ENCODE data around the gene TEX10. TPM values are rescaled to one million over a fixed set of nuclear protein-coding genes. Genes with fewer than 3 reads are reported as not detected.

The TEX10 gene
- polyA plus RNA-seq, 1 donor (not counting 4 experiments of a cell fraction or from before 2014, with no cell fraction given) = 50.7 TPM

GRCh38 chr9:100359057-100359456 is 6.3 kb upstream of the TEX10 start:
- H3K9me3 ChIP-seq (ENCODE audit: control insufficient read depth, low read depth, low read length) = no peaks in the 10 kb centered on the region
- dilution Hi-C loops (cut with MboI; ENCODE audit: extremely low pct_ligation_motif_present, low sequenced_read_pairs) = no loop called here
- FAIRE-seq = no peak

GRCh38 chr9:100357501-100357900 is 4.8 kb upstream of the TEX10 start:
- DNase-seq (ENCODE audit: low read depth, low spot score) (no peak), FAIRE-seq (no peak)
- no peak overlapping the region for H3K27ac ChIP-seq (ENCODE audit: control insufficient read depth, insufficient read depth, low read length)
- no peaks in the 10 kb centered on the region for H3K27me3 ChIP-seq (ENCODE audit: control insufficient read depth, extremely low read depth, insufficient read depth, low read length)
- H3K79me2 ChIP-seq (ENCODE audit: control insufficient read depth, insufficient read depth, low read length) = peaks cover 2% of the 10 kb centered on the region
- no peak overlapping the region for H3K4me3 ChIP-seq (ENCODE audit: control insufficient read depth in 2 of 3, extremely low read depth in 1 of 3, insufficient read depth in 2 of 3, low read depth in 1 of 3, low read length in 3 of 3)
- no peak overlapping the region for H2AFZ ChIP-seq (ENCODE audit: control insufficient read depth, low read length)
- no peaks in the 10 kb centered on the region for H4K20me1 ChIP-seq (ENCODE audit: control insufficient read depth, extremely low read depth, insufficient read depth, low read length)
- H3K9ac ChIP-seq (ENCODE audit: control insufficient read depth, extremely low read depth, insufficient read depth, low read length) = no peak overlapping the region
- no peaks in the 10 kb centered on the region for H3K9me3 ChIP-seq (ENCODE audit: control insufficient read depth, low read depth, low read length)
- no peak overlapping the region for H3K4me2 ChIP-seq (ENCODE audit: control insufficient read depth, extremely low read depth, insufficient read depth, low read depth, low read length)
- TF ChIP-seq EZH2 (IDR thresholded peaks at IDR 0.05; ENCODE audit: low read length) = no peak
- TF ChIP-seq CTCF (optimal IDR thresholded peaks at IDR 0.05 in 1 of 3, IDR thresholded peaks at IDR 0.05 in 1 of 3, conservative IDR thresholded peaks at IDR 0.05 in 1 of 3; ENCODE audit: extremely low read depth in 1 of 3, insufficient read depth in 2 of 3, low read length in 3 of 3) = no peak
- H3K9me1 ChIP-seq (ENCODE audit: control insufficient read depth, extremely low read depth, insufficient read depth, low read length) = no peaks in the 10 kb centered on the region
- no peaks in the 10 kb centered on the region for H3K36me3 ChIP-seq (ENCODE audit: control insufficient read depth in 2 of 2, extremely low read depth in 1 of 2, insufficient read depth in 2 of 2, low read length in 2 of 2)
- peaks cover 9% of the 10 kb centered on the region for H3K4me1 ChIP-seq (ENCODE audit: control insufficient read depth, extremely low read depth, insufficient read depth, low read length)
- dilution Hi-C loops (cut with MboI; ENCODE audit: extremely low pct_ligation_motif_present, low sequenced_read_pairs) = no loop called here

More at GRCh38 chr9:100359057-100359456, 6.3 kb upstream of the TEX10 start:
- H3K27me3 ChIP-seq (ENCODE audit: control insufficient read depth, extremely low read depth, insufficient read depth, low read length) = no peaks in the 10 kb centered on the region
- no peaks in the 10 kb centered on the region for H3K36me3 ChIP-seq (ENCODE audit: control insufficient read depth in 2 of 2, extremely low read depth in 1 of 2, insufficient read depth in 2 of 2, low read length in 2 of 2)
- H3K27ac ChIP-seq (ENCODE audit: control insufficient read depth, insufficient read depth, low read length) = no peak overlapping the region
- H3K79me2 ChIP-seq (ENCODE audit: control insufficient read depth, insufficient read depth, low read length) = no peaks in the 10 kb centered on the region
- H2AFZ ChIP-seq (ENCODE audit: control insufficient read depth, low read length) = no peak overlapping the region
- H3K4me3 ChIP-seq (ENCODE audit: control insufficient read depth in 2 of 3, extremely low read depth in 1 of 3, insufficient read depth in 2 of 3, low read depth in 1 of 3, low read length in 3 of 3) = no peak overlapping the region
- H3K4me2 ChIP-seq (ENCODE audit: control insufficient read depth, extremely low read depth, insufficient read depth, low read depth, low read length) = no peak overlapping the region
- TF ChIP-seq CTCF (optimal IDR thresholded peaks at IDR 0.05 in 1 of 3, IDR thresholded peaks at IDR 0.05 in 1 of 3, conservative IDR thresholded peaks at IDR 0.05 in 1 of 3; ENCODE audit: extremely low read depth in 1 of 3, insufficient read depth in 2 of 3, low read length in 3 of 3) (no peak), EZH2 (IDR thresholded peaks at IDR 0.05; ENCODE audit: low read length) (no peak)
- no peak for DNase-seq (ENCODE audit: low read depth, low spot score)
- no peak overlapping the region for H3K9ac ChIP-seq (ENCODE audit: control insufficient read depth, extremely low read depth, insufficient read depth, low read length)
- H3K4me1 ChIP-seq (ENCODE audit: control insufficient read depth, extremely low read depth, insufficient read depth, low read length) = no peaks in the 10 kb centered on the region
- no peaks in the 10 kb centered on the region for H3K9me1 ChIP-seq (ENCODE audit: control insufficient read depth, extremely low read depth, insufficient read depth, low read length)
- H4K20me1 ChIP-seq (ENCODE audit: control insufficient read depth, extremely low read depth, insufficient read depth, low read length) = no peaks in the 10 kb centered on the region

All from keratinocyte (primary cell).